GM19395 (cell line): ENCODE measurements around the gene FCRL4.

Experiments
- ATAC-seq: cut with Tn5 transposase; IDR thresholded peaks from one replicate; pipeline ENCODE4 v1.9.1; 2021; ENCODE audit warnings: mild to moderate bottlenecking, moderate library complexity; ENCODE audit not compliant: unreplicated experiment

Gene FCRL4

DNA sequence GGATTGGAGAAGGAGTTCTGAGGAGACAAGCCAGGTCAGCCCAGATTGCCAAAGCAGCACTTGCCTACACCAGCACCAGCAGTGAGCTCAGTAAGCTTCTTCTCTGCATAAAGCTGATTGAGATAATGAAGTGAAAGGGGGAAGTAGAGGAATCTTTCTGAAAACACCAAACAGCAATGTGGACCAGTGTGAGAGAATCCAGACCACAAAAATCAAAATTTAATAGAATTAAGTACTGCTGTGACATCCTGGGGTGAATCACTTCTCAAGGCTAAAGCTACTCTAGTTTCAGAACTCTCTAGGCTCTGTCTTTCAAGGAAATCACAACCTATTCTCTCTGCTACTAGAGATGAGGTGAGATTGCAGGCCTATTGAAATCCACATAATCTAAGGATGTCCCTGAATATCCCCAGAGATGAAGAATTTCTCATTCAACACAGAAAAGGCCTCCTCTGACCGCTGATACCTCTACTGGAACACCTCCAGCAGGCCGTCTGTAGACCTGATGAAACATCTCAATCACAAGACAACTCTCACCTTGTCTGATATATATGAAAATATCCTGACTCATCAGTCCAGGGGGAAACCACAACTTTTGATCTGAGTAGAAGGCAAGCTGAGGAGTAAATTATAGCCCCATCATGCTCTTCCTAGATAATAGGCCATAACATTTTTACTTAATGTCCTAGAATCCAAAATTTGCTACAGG, at the start of gene FCRL4:
TSS of gene FCRL4 (minus strand) at position 127 of the 709 bp plus-strand sequence. CDS start 141 bp downstream, outside the sequence.
- peak; percentile 61 for ATAC-seq

DNA sequence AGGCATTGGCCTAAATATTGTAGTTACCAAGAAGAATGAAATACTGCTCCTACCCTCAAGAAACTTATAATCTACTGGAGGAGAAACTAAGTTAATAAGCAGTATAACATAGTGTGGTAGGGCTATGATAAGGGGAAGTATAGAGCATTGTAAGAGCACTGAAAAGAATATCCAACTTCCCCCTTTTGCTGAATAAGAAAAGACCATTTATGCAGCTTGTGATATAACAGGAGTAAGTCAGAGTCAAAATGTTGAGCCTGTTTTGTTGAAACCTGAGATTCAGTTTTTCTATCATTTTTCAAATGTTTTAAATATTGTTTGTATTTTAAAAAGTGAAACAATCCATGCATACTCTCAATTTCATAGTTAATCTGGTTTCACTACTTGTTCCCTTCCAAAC, 48.3 kb upstream of the FCRL4 start:
- no peak for ATAC-seq

DNA sequence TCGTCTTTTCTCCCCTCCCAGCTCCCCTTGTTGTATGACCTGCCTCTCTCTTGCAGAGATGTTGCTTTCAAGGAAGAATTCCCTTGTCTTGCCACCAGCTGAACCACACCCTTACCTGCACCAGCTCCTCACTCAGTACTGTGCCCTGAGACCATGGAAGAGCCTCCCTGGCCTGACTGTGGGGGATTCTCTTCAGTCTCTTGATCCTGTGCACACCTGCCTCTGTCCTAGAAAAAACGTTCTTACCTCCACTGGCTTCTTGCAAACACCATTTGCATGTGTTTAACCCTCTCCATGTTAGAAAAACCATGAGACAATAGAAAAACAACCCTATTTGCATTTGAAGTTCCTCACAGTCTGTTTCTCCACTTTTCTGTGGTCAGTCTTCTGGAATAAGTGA, 43.3 kb upstream of the FCRL4 start:
- no peak for ATAC-seq

GRCh38 chr1:157639800-157640199, 41.9 kb upstream of the FCRL4 start:
- no peak for ATAC-seq

GRCh38 chr1:157628773-157629172, 30.9 kb upstream of the FCRL4 start:
- ATAC-seq, result no peak

- ATAC-seq, result peak; percentile 77
Observed at GRCh38 chr1:157626099-157626498, 28.2 kb upstream of the FCRL4 start.

GRCh38 chr1:157624471-157624870, 26.6 kb upstream of the FCRL4 start:
- no peak for ATAC-seq

DNA sequence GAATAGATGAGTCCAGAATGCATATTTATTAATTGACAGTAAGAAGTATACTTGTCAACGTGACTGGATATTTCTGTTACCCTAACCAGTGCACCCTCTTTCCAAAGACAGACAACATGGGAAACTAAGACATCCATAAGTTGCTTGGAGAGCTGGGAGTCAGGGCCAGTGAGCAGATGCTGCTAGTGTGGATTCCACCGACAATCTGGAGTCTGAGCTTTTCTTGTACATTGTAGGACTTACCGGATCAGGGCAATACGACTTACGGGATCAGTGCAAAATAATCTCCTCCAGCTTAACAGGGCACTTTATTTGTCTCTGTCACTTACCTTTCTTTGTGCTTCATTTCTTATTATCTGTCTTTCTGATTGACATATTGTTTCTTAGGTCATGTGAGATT, 24.6 kb upstream of the FCRL4 start:
- ATAC-seq, result no peak

- no peak for ATAC-seq
Observed at GRCh38 chr1:157618190-157618589, 20.3 kb upstream of the FCRL4 start.

GRCh38 chr1:157600236-157600635, 2.4 kb upstream of the FCRL4 start:
- ATAC-seq, result no peak

- peak; percentile 49 for ATAC-seq
Observed at GRCh38 chr1:157596384-157596783, 1.5 kb downstream of the FCRL4 start.

- peak; percentile 80 for ATAC-seq
Observed at GRCh38 chr1:157595356-157595755, 2.5 kb downstream of the FCRL4 start.

- ATAC-seq, result no peak
Observed at GRCh38 chr1:157585984-157586383, 11.9 kb downstream of the FCRL4 start.

- no peak for ATAC-seq
Observed at GRCh38 chr1:157584503-157584902, 13.4 kb downstream of the FCRL4 start.

DNA sequence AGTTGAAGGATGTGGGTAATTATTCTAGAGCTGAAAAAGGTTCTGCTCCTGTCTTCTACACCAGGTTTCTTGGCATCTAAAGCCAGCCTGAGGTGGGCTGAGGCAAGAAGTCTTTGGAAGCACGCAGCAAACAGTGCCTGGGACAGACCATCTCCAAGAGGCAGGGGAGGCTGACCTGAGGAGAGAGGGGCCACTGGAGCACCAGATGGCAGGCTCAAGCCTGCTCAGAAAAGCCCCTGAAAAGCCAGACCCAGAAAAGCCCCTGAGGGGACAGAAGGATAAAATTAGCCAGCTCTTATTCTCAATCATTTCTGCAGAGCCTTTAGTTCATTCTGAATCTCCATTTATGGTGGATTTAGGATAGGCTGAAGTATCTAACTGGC, 17.1 kb downstream of the FCRL4 start:
- ATAC-seq, result no peak

GRCh38 chr1:157580179-157580827, 17.6 kb downstream of the FCRL4 start:
- peak; percentile 54 for ATAC-seq

- ATAC-seq, result no peak
Observed at GRCh38 chr1:157577420-157577819, 20.5 kb downstream of the FCRL4 start.

DNA sequence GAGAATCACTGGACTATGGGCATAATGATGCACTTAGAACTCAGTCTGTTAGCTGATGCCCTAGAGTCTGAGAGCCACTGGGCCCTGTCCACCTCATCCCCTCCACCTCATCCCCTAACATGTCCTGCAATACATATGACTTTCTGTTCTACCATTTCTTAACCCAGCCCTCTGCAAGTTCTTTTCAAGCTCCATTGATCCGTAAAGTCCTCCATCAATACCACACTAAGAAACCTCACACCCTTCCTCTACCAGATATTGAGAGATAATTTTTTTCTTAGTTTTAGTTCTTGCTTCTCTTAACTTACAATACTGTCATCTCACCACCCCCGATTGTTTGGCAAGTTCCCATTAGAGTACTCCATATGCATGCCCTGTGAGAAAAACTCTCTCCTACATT, 22.1 kb downstream of the FCRL4 start:
- peak; percentile 74 for ATAC-seq

DNA sequence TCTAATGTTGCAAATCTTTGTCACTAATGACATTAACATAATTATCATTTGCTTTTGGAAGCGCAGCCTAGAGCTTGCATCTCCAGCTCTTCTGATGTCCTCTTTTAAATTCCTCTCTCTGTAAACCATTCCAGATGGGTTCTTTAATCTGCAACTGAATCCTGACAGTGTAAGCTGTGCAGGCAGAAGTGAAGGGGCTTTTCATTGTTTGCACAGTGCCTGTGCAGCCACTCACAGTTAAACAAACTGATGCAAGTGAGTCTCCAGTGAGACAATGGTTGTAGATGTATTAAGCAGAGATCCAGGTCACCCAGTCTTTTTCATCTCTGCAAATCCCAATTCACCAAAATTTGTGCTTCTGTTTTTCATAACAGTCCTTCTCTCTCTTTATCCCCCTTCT, 23.0 kb downstream of the FCRL4 start:
- ATAC-seq, result no peak

DNA sequence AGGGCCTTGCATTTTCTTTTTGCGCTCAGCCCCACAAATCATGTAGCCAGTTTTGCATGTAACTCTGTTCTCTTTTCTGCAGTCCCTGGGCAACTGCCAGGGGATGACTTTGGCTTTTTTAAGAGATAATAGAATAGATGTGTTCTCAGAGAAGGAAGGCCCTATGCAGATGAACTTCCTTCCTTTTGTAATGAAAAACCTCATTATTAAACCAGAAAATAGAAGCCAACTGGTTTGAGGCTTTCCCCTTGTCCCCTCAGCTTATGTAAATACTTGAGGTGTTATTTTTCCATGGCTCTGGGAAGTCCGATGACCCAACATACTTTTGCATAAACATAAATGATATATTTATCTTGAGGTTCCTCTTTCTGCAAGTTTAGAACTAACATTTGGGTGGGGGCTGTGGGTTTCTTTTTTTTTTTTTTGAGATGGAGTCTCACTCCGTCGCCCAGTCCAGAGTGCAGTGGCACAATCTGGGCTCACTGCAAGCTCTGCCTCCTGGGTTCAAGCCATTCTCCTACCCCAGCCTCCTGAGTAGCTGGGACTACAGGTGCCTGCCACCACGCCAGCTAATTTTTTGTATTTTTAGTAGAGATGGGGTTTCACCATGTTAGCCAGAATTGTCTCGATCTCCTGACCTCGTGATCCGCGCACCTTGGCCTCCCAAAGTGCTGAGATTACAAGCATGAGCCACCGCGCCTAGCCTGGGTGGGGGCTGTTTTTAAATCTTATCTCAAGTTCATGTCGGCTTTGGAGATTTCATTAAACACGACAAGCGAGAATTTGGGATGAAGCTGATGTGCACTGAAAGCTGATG, 31.2 kb downstream of the FCRL4 start:
- ATAC-seq, result no peak

- peak; percentile 88 for ATAC-seq
Observed at GRCh38 chr1:157562515-157562914, 35.4 kb downstream of the FCRL4 start.

DNA sequence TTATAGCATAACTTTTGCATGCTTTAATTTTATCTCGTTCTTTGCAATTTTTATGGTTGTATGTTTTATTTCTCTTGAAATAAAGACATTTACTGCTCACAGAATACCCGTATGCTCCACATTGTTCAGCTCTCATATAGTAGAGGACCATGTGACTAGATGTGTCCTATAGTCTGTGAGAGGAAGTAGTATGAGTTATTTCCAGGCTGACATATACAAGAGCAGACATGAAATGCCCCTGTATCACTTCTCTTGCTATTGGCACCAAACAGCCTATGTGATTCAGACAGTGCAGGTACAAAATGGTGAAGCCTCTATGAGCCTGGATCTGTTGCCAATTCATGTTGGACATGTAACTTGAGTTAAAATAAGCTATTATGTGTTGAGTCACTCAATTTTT, 39.8 kb downstream of the FCRL4 start:
- ATAC-seq, result no peak
